ENCODE data around the gene GYS1. TPM values are rescaled to one million over a fixed set of nuclear protein-coding genes. Genes with fewer than 3 reads are reported as not detected.

The GYS1 gene
- total RNA-seq, 1 donor from 2014 or later = 25.5 TPM

GRCh38 chr19:48946463-48947257 is 46.4 kb downstream of the GYS1 start:
- FAIRE-seq (no peak), DNase-seq (ENCODE audit: low read depth) (no peak)
- no peak for TF ChIP-seq CTCF (IDR thresholded peaks at IDR 0.05; ENCODE audit: insufficient read depth, low read length, severe bottlenecking)
- H3K4me3 ChIP-seq (ENCODE audit: low read depth, low read length) = no peak overlapping the region
- no peaks in the 10 kb centered on the region for H3K36me3 ChIP-seq (ENCODE audit: control insufficient read depth, insufficient read depth, low read length)
- no peaks in the 10 kb centered on the region for H3K27me3 ChIP-seq (ENCODE audit: control insufficient read depth, insufficient read depth, low read length)

GRCh38 chr19:48945817-48946216 is 47.3 kb downstream of the GYS1 start:
- H3K36me3 ChIP-seq (ENCODE audit: control insufficient read depth, insufficient read depth, low read length) = no peaks in the 10 kb centered on the region
- no peak for TF ChIP-seq CTCF (IDR thresholded peaks at IDR 0.05; ENCODE audit: insufficient read depth, low read length, severe bottlenecking)
- no peaks in the 10 kb centered on the region for H3K27me3 ChIP-seq (ENCODE audit: control insufficient read depth, insufficient read depth, low read length)
- H3K4me3 ChIP-seq (ENCODE audit: low read depth, low read length) = no peak overlapping the region
- FAIRE-seq (no peak), DNase-seq (ENCODE audit: low read depth) (no peak)

- no peak overlapping the region for H3K4me3 ChIP-seq (ENCODE audit: low read depth, low read length)
- H3K36me3 ChIP-seq (ENCODE audit: control insufficient read depth, insufficient read depth, low read length) = no peaks in the 10 kb centered on the region
- DNase-seq (ENCODE audit: low read depth) (no peak), FAIRE-seq (no peak)
- H3K27me3 ChIP-seq (ENCODE audit: control insufficient read depth, insufficient read depth, low read length) = no peaks in the 10 kb centered on the region
- TF ChIP-seq CTCF (IDR thresholded peaks at IDR 0.05; ENCODE audit: insufficient read depth, low read length, severe bottlenecking) = no peak
These were observed 47.7 kb downstream of the GYS1 start for GRCh38 chr19:48945415-48945814.

GRCh38 chr19:48943081-48943480 is 50.0 kb downstream of the GYS1 start:
- Histone ChIP-seq H3K4me3 (ENCODE audit: low read depth, low read length) (no peak overlapping the region), H3K36me3 (ENCODE audit: control insufficient read depth, insufficient read depth, low read length) (no peaks in the 10 kb centered on the region), H3K27me3 (ENCODE audit: control insufficient read depth, insufficient read depth, low read length) (no peaks in the 10 kb centered on the region)
- FAIRE-seq (no peak), DNase-seq (ENCODE audit: low read depth) (no peak)
- TF ChIP-seq CTCF (IDR thresholded peaks at IDR 0.05; ENCODE audit: insufficient read depth, low read length, severe bottlenecking) = no peak

GRCh38 chr19:48940902-48941301 is 52.2 kb downstream of the GYS1 start:
- Histone ChIP-seq H3K36me3 (ENCODE audit: control insufficient read depth, insufficient read depth, low read length) (no peaks in the 10 kb centered on the region), H3K4me3 (ENCODE audit: low read depth, low read length) (no peak overlapping the region), H3K27me3 (ENCODE audit: control insufficient read depth, insufficient read depth, low read length) (no peaks in the 10 kb centered on the region)
- DNase-seq (ENCODE audit: low read depth) = no peak
- no peak for FAIRE-seq
- TF ChIP-seq CTCF (IDR thresholded peaks at IDR 0.05; ENCODE audit: insufficient read depth, low read length, severe bottlenecking) = no peak

GRCh38 chr19:48938256-48938655 is 54.9 kb downstream of the GYS1 start:
- DNase-seq (ENCODE audit: low read depth) (no peak), FAIRE-seq (no peak)
- Histone ChIP-seq H3K27me3 (ENCODE audit: control insufficient read depth, insufficient read depth, low read length) (no peaks in the 10 kb centered on the region), H3K4me3 (ENCODE audit: low read depth, low read length) (no peak overlapping the region), H3K36me3 (ENCODE audit: control insufficient read depth, insufficient read depth, low read length) (no peaks in the 10 kb centered on the region)
- no peak for TF ChIP-seq CTCF (IDR thresholded peaks at IDR 0.05; ENCODE audit: insufficient read depth, low read length, severe bottlenecking)
